T follicular helper cell (primary cell): ENCODE measurements around the gene GMCL1.
"Not testable (repeated sequence)": the region's sequence is repeated elsewhere in the genome, so short reads cannot be mapped to it uniquely, and the experiment has no call there.

Source experiments
- DNase-seq: peaks from one replicate; pipeline ENCODE4 v3.0.0-alpha.2; 2020; ENCODE audit warnings: low read depth

The GMCL1 gene

DNA sequence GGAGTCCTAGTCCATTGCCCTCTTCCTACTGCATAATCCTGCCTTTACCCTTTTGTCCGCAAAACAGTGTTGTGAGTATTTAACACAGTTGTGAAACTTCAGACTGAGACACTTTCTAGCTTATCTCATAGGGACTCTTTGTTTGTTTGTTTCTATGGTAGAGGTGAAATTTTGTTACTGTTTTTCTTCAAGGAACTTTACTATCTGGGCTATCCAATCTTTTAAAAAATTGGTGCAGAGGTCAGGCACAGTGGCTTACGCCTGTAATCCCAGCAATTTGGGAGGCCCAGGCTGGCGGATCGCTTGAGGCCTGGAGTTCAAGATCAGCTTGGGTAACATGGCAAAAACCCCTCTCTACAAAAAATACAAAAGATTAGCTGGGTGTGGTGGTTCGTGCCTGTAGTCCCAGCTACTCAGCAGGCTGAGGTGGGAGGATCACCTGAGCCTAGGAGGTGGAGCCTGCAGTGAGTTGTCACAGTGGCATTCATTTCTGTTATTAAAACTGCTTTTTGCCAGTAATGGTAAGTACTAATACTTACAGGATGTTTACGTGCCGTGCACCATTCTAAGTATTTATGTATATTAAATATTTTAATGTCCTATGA, 18.8 kb downstream of the GMCL1 start:
- DNase-seq: no peak

DNA sequence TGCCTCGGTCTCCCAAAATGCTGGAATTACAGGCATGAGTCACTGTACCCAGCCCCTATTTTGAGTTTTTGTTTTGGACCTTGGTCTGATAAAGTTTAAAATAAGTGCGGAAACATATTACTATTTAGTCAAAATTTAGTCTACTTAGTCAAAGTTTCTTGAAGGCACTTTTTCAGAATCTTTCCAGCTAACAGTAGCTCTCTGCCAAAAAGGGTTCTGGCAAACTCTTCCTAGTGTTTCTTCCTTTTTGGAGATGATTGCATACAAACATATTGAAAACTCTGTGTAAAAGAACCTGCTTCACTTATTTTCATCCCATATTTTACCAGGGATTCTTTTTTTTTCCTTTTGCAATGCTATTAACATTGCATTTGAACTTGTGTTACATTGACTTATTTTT, 28.8 kb downstream of the GMCL1 start:
- DNase-seq: no peak

- no peak for DNase-seq
These were observed 33.8 kb downstream of the GMCL1 start for GRCh38 chr2:69863298-69863697.

DNA sequence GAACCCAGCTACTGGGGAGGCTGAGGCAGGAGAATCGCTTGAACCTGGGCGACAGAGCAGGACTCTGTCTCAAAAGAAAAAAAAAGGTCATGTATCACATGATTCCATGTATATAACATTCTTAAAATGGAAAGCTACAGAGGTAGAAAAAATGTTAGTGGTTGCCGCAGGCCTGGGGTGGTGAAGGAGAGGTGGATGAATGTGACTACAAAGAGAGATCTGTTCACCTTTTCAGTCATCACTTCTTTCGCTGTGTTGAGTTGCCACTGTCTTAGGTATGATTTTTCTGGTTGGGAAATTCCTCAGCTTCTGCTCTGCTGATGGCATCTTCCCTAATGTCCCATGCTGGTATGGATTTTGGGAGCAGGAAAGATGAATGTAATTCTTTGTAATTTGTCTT, 59.0 kb downstream of the GMCL1 start:
- no peak for DNase-seq

GRCh38 chr2:69889302-69889701, 59.8 kb downstream of the GMCL1 start:
- DNase-seq: no peak

GRCh38 chr2:69890881-69891280, 61.4 kb downstream of the GMCL1 start:
- no peak for DNase-seq

GRCh38 chr2:69892838-69893424, 63.5 kb downstream of the GMCL1 start:
- DNase-seq: not testable (repeated sequence)

- DNase-seq: peak; percentile 68
These were observed 64.5 kb downstream of the GMCL1 start, which contains the start of gene SNRNP27 for GRCh38 chr2:69893684-69894551. Gene SNRNP27 (plus strand): TSS chr2:69893956. CDS start chr2:69893985, 29 bp downstream.

GRCh38 chr2:69894737-69895136, 65.3 kb downstream of the GMCL1 start:
- DNase-seq: not testable (repeated sequence)

DNA sequence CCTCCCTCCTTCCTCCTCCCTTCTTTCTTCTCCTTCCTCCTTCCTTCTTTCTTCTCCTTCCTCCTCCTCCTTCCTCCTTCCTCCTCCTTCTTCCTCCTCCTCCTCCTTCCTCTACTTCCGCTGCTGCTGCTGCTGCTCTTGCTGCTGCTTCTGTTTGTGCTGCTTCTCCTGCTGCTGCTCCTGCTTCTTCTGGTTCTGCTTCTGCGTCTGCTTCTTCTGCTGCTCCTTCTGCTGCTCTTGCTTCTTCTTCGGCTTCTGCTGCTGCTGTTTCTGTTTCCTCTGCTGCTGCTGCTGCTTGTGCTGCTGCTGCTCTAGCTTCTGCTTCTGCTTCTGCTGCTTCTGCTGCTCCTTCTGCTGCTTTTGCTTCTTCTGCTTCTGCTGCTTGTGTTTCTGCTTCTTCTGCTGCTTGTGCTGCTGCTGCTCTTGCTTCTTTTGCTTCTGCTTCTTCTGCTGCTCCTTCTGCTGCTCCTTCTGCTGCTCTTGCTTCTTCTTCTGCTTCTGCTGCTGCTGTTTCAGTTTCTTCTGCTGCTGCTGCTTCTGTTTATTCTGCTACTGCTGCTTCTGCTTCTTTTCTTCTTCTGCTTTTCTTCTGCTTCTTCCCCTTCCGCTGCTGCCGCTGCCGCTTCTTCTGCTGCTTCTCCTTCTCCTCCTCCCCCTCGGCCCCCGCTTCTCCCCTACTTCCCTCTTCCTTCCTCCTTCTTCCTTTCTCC, 72.9 kb downstream of the GMCL1 start:
- no peak for DNase-seq

DNA sequence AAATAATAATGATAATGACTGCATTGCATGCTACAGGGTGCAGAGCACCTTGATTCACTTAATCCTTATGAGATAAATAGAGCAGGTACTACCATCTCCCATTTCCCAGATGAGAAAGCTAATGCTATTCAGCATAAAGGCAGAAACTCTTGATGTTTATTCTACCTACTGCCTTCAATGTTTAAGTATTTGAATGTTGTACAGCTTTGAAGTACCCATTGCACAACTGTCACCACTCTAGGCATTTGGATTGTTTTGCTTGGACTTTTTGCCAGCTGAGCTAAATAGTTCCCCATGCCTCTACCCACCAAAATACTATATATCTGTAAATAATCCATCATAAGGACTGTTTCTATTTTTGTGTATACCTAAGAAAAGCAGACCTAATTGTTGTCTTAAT, 77.8 kb downstream of the GMCL1 start:
- DNase-seq: no peak

- no peak for DNase-seq
These were observed 82.6 kb downstream of the GMCL1 start for GRCh38 chr2:69911985-69912563.

GRCh38 chr2:69914164-69914949, 84.9 kb downstream of the GMCL1 start:
- peak; percentile 99 for DNase-seq

DNA sequence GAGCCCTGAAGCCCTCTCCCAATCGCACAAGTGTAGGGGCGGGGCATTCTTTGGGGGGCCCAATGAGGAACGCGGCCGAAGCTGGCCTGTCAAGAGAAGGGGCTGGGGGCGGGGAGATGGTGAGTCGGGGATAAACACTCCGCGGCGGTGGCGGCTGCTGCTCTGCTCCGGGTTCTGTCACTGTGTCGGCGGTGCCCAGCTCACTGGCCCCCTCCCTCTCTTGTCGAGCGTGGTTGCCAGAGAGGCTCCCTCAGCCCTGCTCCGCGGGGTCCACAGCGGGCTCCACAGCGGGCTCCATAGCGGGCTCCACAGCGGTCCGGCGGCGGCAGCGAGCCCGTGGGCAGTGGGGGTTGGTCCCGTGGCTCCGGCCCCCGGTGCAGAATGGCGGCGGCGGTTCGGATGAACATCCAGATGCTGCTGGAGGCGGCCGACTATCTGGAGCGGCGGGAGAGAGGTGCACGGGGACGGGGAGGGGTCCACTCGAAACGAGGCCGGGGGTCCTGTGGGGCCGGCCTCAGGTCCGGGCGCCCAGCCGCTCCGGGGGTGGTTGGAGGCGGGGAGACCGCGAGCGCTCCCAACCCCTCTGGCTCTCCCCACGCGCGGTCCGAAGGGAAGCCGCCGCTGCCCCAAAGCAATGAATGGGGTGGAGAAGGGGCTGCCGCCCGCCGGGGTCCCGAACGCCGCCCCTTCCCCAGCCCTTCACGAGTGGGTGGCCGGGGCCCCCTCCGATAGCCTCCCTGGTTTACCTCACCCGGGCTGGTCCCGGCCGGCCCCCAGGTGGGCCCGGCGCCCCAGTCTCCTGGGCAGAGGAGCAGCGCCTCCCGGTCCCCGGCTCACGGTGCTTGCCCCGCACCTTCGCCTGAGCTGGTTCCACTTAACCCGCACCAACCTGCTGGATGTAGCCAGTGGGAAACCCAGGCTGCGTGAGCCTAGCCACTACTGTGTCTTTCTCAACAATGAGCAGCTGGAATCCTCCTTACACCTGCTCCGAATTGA, 85.8 kb downstream of the GMCL1 start, which contains the start of gene MXD1:
Gene MXD1 (plus strand): TSS at position 160 of the 996 bp plus-strand sequence. CDS start 222 bp downstream, at position 382.
- no peak for DNase-seq

- no peak for DNase-seq
These were observed 86.6 kb downstream of the GMCL1 start for GRCh38 chr2:69916106-69916505.

- DNase-seq: no peak
These were observed 88.4 kb downstream of the GMCL1 start for GRCh38 chr2:69917852-69918251.

GRCh38 chr2:69918401-69918800, 88.9 kb downstream of the GMCL1 start:
- DNase-seq: no peak

GRCh38 chr2:69923116-69923515, 93.7 kb downstream of the GMCL1 start:
- no peak for DNase-seq

DNA sequence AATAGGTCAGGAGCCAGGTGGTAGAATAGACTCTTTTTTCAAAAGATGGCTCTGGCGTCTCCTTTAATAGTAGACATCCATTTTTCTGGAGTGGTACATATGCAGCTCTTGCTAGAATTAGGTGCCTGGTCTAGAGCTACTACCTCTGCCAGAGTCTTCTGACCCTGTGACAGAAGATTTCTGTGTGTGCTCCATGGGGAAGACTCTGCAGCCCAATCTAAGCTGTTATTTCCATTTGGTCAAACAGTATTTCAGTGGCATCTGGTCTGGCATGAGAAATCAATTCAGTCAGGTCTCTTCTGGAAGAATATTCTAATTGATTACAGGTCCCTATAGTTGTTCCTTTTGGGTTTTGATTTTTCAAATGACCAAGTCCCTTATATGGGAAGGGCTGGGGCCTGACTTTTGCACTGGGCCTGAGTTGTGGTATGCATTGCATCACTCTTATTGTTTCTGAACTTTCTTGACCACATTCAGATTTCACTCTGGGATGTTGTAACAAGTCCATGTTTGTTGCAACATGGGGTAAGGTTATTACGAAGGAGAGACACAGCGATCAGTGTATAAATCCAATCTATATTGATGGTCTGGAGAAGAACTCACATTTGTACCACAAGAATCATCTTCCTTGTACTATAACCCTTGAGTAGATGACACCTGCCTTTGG, 97.5 kb downstream of the GMCL1 start:
- DNase-seq: no peak
